Effector memory CD8-positive, alpha-beta T cell (primary cell): ENCODE results near the gene CLTB.

Experiments used
- ATAC-seq: fragments of 150-1000 bp; cut with Tn5 transposase; replicated peaks from 2 replicates; pipeline ENCODE4 v1.10.0; 2021; ENCODE audit warnings: mild to moderate bottlenecking, moderate library complexity
- DNase-seq, 3 experiments: peaks; one replicate each; pipeline ENCODE4 v3.0.0; 2021
- H3K27ac Mint-ChIP-seq, 2 donors: one replicate each; pipeline ENCODE4 v1.8.0; 2022; ENCODE audit warnings: mild to moderate bottlenecking in 2 of 2, mixed read lengths in 2 of 2, moderate library complexity in 2 of 2
- H3K27me3 Mint-ChIP-seq, 2 donors: one replicate each; pipeline ENCODE4 v1.8.0; 2022; ENCODE audit warnings: mixed read lengths in 2 of 2
- H3K36me3 Mint-ChIP-seq: one replicate; pipeline ENCODE4 v1.8.0; 2022; ENCODE audit warnings: mild to moderate bottlenecking, moderate library complexity, mixed read lengths; ENCODE audit not compliant: insufficient read depth
- H3K4me1 Mint-ChIP-seq, 2 donors: one replicate each; pipeline ENCODE4 v1.8.0; 2022; ENCODE audit warnings: low read depth in 2 of 2, mixed read lengths in 2 of 2
- H3K4me3 Mint-ChIP-seq, 2 donors: one replicate each; pipeline ENCODE4 v1.8.0; 2022; ENCODE audit warnings: mild to moderate bottlenecking in 2 of 2, mixed read lengths in 2 of 2, moderate library complexity in 2 of 2
- H3K9me3 Mint-ChIP-seq, 2 donors: one replicate each; pipeline ENCODE4 v1.8.0; 2022; ENCODE audit warnings: mixed read lengths in 2 of 2

The CLTB gene

GRCh38 chr5:176389135-176390123 lies 26.9 kb downstream of the CLTB start:
- peak overlapping the region; percentile 94 to 95 for H3K4me3 Mint-ChIP-seq

DNA sequence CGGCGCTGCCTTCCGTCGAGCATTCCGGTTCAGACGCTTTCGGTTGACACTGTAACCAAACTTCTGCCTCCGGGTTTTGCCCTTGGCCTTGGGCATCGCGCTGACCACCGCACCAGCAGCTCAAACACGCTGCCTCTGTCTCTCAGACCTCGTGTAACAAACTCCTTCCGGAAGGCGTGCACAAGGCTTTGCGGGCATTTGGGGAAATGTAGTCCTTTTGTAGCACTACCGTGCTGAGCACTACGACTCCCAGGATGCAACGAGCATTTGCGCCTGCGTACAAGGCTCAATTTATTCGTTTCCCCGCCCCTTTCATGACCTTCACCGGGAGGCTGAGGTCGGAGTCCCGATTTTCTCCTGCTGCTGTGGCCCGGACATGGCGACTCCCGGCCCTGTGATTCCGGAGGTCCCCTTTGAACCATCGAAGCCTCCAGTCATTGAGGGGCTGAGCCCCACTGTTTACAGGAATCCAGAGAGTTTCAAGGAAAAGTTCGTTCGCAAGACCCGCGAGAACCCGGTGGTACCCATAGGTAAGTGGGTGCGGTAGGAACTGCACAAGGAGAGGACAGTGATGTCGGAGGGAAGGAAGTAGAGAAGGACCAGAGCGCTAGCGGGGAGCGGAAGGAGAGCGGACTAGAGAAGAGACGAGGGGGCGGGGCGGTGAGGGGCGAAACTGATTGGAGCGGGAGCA lies 27.8 kb downstream of the CLTB start, which contains the start of the genes HIGD2A and NOP16:
TSS of gene HIGD2A (plus strand) at position 308 of the 691 bp plus-strand sequence. CDS start at position 377, 69 bp downstream.
TSS of gene NOP16 (minus strand) at position 155 of the 691 bp plus-strand sequence. CDS start at position 96, 59 bp downstream.
- Mint-ChIP-seq H3K9me3 (no peaks in the 10 kb centered on the region), H3K4me1 (peaks cover 23 to 29% of the 10 kb centered on the region in 2 donors), H3K27ac (peak within 1 kb of the TSS; percentile 94 to 96), H3K36me3 (peaks cover 53% of the 10 kb centered on the region), H3K27me3 (no peaks in the 10 kb centered on the region), H3K4me3 (peak within 1 kb of the TSS; percentile 94 to 95)
- DNase-seq (peak; percentile 96 to 99 (median 98)), ATAC-seq (peak; percentile 85)

More at GRCh38 chr5:176389135-176390123, 26.9 kb downstream of the CLTB start:
- Mint-ChIP-seq H3K36me3 (peaks cover 44% of the 10 kb centered on the region), H3K27ac (peak overlapping the region; percentile 94 to 96), H3K9me3 (no peaks in the 10 kb centered on the region), H3K4me1 (peaks cover 23 to 29% of the 10 kb centered on the region in 2 donors), H3K27me3 (no peaks in the 10 kb centered on the region)
- peak; percentile 44 for ATAC-seq
- no peak for DNase-seq

DNA sequence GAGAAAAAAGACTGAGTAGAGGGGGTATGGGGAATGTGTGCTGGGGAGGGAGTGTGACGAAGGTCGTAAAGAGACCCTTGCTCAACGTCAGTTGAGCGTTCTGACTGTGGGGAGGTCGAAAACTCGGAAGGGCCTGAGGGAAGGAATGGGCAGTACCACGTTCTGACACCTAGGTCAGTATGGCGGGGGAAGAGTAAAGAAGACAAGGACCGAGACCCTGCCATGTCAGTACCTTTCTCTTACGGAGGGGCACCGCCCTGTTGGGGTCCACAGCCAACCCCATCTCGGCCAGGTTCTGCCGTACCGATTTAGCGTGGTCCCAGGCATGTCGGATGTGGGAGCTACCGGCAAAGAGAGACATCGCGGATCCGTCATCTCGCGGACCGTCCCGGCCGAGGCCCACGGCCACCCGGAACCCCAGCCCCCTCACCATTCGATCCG lies 28.3 kb downstream of the CLTB start:
- H3K27ac Mint-ChIP-seq, result peak overlapping the region; percentile 89 to 94
- no peaks in the 10 kb centered on the region for H3K9me3 Mint-ChIP-seq
- peaks cover 53% of the 10 kb centered on the region for H3K36me3 Mint-ChIP-seq
- H3K4me3 Mint-ChIP-seq, result peak overlapping the region; percentile 94 to 95
- H3K27me3 Mint-ChIP-seq, result no peaks in the 10 kb centered on the region
- H3K4me1 Mint-ChIP-seq, result peaks cover 23 to 29% of the 10 kb centered on the region in 2 donors
- DNase-seq, result peak in 1 of 3 experiments; percentile 9
- ATAC-seq, result no peak

GRCh38 chr5:176387384-176387925 lies 28.9 kb downstream of the CLTB start:
- DNase-seq (no peak), ATAC-seq (no peak)
- peaks cover 23 to 29% of the 10 kb centered on the region in 2 donors for H3K4me1 Mint-ChIP-seq
- H3K27ac Mint-ChIP-seq, result peak overlapping the region; percentile 89 to 94
- H3K27me3 Mint-ChIP-seq, result no peaks in the 10 kb centered on the region
- H3K4me3 Mint-ChIP-seq, result peak overlapping the region; percentile 94 to 95
- peaks cover 49% of the 10 kb centered on the region for H3K36me3 Mint-ChIP-seq
- H3K9me3 Mint-ChIP-seq, result no peaks in the 10 kb centered on the region

DNA sequence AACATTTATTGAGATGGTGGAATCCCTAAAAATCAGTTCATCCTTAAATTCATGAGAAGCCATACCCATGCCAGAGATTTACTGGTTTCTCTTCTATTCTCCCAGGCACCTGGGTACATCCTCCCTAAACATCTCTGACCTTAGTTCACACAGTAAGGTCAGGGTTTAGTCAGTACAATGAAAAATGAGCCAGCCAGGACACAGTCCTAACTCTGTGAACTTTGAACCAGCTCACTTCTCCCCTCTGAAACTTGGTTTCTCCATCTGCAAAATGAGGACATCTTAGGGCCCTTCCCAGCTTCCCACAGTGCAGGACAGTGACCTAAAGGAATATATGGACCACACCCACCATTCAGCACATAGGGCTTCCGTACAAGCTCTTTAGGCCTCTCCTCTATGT lies 29.8 kb downstream of the CLTB start:
- Mint-ChIP-seq H3K36me3 (peaks cover 45% of the 10 kb centered on the region), H3K27ac (peak overlapping the region; percentile 35 to 74), H3K27me3 (no peaks in the 10 kb centered on the region), H3K4me1 (peaks cover 23 to 29% of the 10 kb centered on the region in 2 donors), H3K4me3 (no peak overlapping the region), H3K9me3 (no peaks in the 10 kb centered on the region)
- ATAC-seq (no peak), DNase-seq (no peak)

DNA sequence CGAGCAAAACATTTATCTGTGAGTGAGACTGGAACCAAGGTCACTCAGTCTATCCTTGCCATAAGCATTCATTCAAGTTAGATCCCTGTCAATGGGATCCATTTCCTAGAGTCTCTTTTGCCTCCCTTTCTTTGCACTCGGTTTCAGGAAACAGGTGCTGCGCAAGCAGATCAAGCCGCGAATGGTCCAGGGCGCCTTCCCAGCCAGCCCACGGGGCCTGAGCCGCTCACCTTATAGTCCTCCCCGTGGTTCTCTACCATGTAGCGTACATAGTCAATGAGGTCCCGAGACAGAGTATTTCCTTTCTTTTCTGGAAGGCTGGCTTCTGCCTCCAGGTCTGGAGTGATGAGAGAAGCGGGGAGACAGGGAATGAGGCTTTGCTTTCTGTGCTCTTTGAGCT lies 31.3 kb downstream of the CLTB start:
- Mint-ChIP-seq H3K4me1 (peaks cover 23 to 29% of the 10 kb centered on the region in 2 donors), H3K9me3 (no peaks in the 10 kb centered on the region), H3K27me3 (no peaks in the 10 kb centered on the region), H3K36me3 (peaks cover 42% of the 10 kb centered on the region), H3K4me3 (no peak overlapping the region), H3K27ac (no peak overlapping the region)
- DNase-seq (no peak), ATAC-seq (no peak)

DNA sequence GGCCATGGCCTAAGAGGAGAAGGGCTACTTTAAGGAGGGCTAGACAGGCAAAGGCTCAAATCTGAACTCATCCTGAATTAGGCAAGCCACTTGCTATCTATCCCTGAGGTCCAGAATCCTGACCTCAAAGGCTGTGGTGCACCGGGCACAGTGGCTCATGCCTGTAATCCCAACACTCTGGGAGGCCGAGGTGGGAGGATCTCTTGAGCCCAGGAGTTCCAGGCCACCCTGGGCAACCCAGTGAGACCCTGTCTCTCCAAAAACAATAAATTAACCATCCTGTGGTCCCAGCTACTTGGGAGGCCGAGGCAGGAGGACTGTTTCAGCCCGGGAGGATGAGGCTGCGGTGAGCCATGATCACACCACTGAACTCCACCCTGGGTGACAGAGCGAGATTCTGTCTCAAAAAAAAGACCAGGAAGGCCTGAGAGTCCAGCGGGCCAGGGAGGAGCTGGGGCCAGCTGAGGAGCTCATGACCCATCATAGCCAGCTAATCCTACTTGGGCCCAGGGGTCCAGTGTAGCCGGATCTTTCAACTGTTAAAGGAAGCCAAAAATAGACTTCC lies 31.9 kb downstream of the CLTB start:
- Mint-ChIP-seq H3K27ac (no peak overlapping the region), H3K4me3 (no peak overlapping the region), H3K9me3 (no peaks in the 10 kb centered on the region), H3K27me3 (no peaks in the 10 kb centered on the region), H3K36me3 (peaks cover 41% of the 10 kb centered on the region), H3K4me1 (peaks cover 21 to 28% of the 10 kb centered on the region in 2 donors)
- DNase-seq (no peak), ATAC-seq (no peak)

DNA sequence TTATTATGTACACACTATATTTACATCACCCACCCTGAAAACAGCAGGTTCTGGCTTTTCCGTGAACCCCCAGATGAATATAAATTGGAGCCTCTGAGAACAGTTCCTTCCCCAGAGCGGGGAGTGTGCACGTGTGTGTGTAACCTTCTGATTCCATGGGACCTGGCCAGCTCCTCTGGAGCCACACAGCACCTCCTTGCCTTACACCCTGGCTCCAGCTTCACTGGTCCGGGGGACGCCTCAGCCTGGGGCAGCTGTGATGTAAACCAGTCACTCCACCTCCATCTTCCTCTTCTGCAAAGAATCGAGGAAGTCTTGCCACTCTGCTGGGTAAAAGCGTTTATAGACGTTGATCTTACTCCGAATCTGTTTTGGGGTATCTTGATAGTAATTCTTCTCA lies 32.4 kb downstream of the CLTB start:
- H3K36me3 Mint-ChIP-seq, result peaks cover 36% of the 10 kb centered on the region
- H3K4me3 Mint-ChIP-seq, result no peak overlapping the region
- no peak for DNase-seq
- H3K27me3 Mint-ChIP-seq, result no peaks in the 10 kb centered on the region
- no peaks in the 10 kb centered on the region for H3K9me3 Mint-ChIP-seq
- H3K4me1 Mint-ChIP-seq, result peaks cover 18 to 26% of the 10 kb centered on the region in 2 donors
- no peak overlapping the region for H3K27ac Mint-ChIP-seq
- no peak for ATAC-seq

- DNase-seq (no peak), ATAC-seq (no peak)
- peaks cover 18 to 26% of the 10 kb centered on the region in 2 donors for H3K4me1 Mint-ChIP-seq
- peaks cover 31% of the 10 kb centered on the region for H3K36me3 Mint-ChIP-seq
- no peaks in the 10 kb centered on the region for H3K27me3 Mint-ChIP-seq
- H3K27ac Mint-ChIP-seq, result no peak overlapping the region
- no peaks in the 10 kb centered on the region for H3K9me3 Mint-ChIP-seq
- H3K4me3 Mint-ChIP-seq, result no peak overlapping the region
Measured at GRCh38 chr5:176383248-176383905, 33.0 kb downstream of the CLTB start.

GRCh38 chr5:176382721-176383120 lies 33.6 kb downstream of the CLTB start:
- DNase-seq (no peak), ATAC-seq (no peak)
- H3K36me3 Mint-ChIP-seq, result peaks cover 31% of the 10 kb centered on the region
- peaks cover 15 to 22% of the 10 kb centered on the region in 2 donors for H3K4me1 Mint-ChIP-seq
- no peaks in the 10 kb centered on the region for H3K27me3 Mint-ChIP-seq
- no peak overlapping the region for H3K27ac Mint-ChIP-seq
- H3K4me3 Mint-ChIP-seq, result no peak overlapping the region
- no peaks in the 10 kb centered on the region for H3K9me3 Mint-ChIP-seq

GRCh38 chr5:176381979-176382378 lies 34.4 kb downstream of the CLTB start:
- H3K9me3 Mint-ChIP-seq, result no peaks in the 10 kb centered on the region
- H3K27me3 Mint-ChIP-seq, result no peaks in the 10 kb centered on the region
- H3K4me1 Mint-ChIP-seq, result peaks cover 7 to 15% of the 10 kb centered on the region in 2 donors
- no peak for ATAC-seq
- no peak overlapping the region for H3K4me3 Mint-ChIP-seq
- peaks cover 31% of the 10 kb centered on the region for H3K36me3 Mint-ChIP-seq
- H3K27ac Mint-ChIP-seq, result peak overlapping the region in 1 of 2 donors; percentile 38
- DNase-seq, result no peak

- DNase-seq, result no peak
- no peaks in the 10 kb centered on the region for H3K9me3 Mint-ChIP-seq
- no peak for ATAC-seq
- no peak overlapping the region for H3K4me3 Mint-ChIP-seq
- no peak overlapping the region for H3K27ac Mint-ChIP-seq
- no peaks in the 10 kb centered on the region for H3K27me3 Mint-ChIP-seq
- H3K36me3 Mint-ChIP-seq, result peaks cover 31% of the 10 kb centered on the region
- H3K4me1 Mint-ChIP-seq, result peaks cover 3 to 9% of the 10 kb centered on the region in 2 donors
Measured at GRCh38 chr5:176381423-176381822, 34.9 kb downstream of the CLTB start.
